ENCODE data around the gene CASKIN1.

CASKIN1 gene

GRCh38 chr16:2233872-2234812, 37.7 kb upstream of the CASKIN1 start:
- no peak for ATAC-seq

GRCh38 chr16:2233046-2233775, 36.8 kb upstream of the CASKIN1 start:
- ATAC-seq, result no peak
- DNase-seq, result no peak

More at GRCh38 chr16:2233872-2234812, 37.7 kb upstream of the CASKIN1 start:
- DNase-seq, result no peak

DNA sequence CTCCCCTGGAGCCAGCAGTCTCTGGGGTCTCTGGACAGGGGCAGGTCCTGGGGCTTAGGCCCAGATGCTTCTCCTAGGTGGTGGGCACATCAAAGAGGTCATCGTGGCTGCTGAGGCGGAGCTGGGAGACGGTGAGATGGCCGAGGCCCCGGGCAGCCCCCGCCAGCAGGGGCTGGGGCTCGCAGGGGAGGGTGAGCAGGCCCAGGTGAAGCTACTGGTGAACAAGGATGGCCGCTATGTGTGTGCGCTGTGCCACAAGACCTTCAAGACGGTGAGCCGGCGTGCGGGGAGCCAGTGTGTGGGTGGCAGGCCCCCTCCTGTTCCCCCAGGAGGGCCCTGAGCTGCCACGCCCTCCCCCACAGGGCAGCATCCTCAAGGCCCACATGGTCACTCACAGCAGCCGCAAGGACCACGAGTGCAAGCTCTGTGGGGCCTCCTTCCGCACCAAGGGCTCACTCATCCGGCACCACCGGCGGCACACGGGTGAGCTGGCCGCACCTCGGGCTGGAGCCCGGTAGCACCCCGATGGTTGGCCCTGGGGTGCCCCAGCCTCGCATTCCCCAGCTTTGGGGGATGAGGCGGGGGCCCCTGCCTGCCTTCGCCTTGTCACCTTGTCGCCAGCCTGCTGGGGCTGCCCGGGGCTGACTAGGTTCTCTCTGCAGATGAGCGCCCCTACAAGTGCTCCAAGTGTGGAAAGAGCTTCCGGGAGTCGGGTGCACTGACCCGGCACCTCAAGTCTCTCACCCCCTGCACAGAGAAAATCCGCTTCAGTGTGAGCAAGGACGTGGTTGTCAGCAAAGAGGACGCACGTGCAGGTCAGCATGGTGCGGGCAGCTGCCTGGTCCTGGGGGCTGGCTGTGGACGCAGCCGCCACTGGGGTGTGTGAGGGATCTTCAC, 35.9 kb upstream of the CASKIN1 start:
- no peak for ATAC-seq
- DNase-seq, result no peak

- DNase-seq, result no peak
- no peak for ATAC-seq
Observed at GRCh38 chr16:2231016-2231931, 34.9 kb upstream of the CASKIN1 start.

GRCh38 chr16:2230376-2230775, 34.0 kb upstream of the CASKIN1 start:
- DNase-seq (no peak), ATAC-seq (no peak)

- DNase-seq, result no peak
- ATAC-seq, result no peak
Observed at GRCh38 chr16:2229632-2230250, 33.3 kb upstream of the CASKIN1 start.

GRCh38 chr16:2229091-2229490, 32.7 kb upstream of the CASKIN1 start:
- no peak for DNase-seq
- no peak for ATAC-seq

GRCh38 chr16:2228161-2228824, 31.9 kb upstream of the CASKIN1 start:
- ATAC-seq, result no peak
- DNase-seq, result no peak

GRCh38 chr16:2226918-2227317, 30.5 kb upstream of the CASKIN1 start:
- no peak for DNase-seq
- ATAC-seq, result no peak

- ATAC-seq, result no peak
- DNase-seq, result no peak
Observed at GRCh38 chr16:2226245-2226793, 29.9 kb upstream of the CASKIN1 start.

DNA sequence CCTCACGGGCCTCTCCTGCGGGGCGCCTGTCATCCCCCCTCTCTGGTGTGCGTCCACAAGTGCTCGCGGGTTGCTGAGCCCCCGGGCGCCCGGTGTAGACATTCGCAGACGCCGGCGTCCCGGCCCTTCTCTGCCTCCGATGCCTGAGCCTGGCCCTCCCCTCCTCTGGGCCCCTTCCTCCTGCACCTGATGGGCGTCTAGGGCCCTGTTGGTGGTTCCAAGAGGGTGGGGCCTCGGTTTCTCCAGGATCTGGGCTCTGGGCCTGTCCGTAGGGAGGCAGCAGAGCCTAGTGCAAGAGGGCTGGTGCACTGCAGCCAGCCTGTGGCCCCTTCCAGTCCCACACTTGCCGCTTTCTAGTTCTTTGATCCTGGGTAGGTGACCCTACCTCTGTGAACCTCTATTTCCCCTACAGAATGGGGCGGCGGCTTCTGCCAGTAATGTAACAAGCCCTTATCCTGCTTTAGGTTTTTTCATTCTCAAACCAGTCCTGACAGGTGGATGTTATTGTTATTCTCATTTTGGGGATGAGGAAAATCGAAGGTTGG, 27.6 kb upstream of the CASKIN1 start:
- ATAC-seq, result peak; percentile 4
- DNase-seq, result peak; percentile 39

DNA sequence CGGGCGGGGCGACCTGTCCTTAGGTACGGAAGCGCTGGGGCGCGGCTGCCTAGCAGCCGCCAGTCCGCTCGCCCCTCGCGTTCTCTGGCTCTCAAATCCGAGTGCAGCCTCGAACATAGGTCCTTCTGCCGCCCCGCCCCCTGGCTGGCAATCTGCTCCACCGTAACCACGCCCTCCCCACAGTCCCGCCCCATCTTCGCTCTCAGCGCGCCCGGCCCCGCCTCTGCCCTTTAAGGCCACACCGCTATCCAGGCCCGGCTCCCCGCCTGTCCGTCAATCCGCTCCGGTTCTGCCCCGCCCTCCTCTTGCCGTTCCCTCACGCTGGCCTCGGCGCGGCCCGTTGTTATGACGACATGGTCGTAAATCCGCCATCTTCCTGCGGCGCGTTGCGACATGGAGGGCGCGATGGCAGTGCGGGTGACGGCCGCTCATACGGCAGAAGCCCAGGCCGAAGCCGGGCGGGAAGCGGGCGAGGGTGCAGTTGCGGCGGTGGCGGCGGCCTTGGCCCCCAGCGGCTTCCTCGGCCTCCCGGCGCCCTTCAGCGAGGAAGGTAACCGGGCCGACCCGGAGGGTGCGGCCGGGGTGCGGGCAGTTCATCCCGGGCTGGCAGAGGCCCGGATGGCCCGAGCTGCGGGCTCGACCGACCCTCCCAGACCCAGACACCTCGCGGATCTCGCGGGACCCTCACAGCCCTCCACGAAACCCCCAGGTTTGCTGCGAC, 27.0 kb upstream of the CASKIN1 start, which contains the start of gene E4F1:
Gene E4F1 (plus strand): TSS at position 371 of the 721 bp plus-strand sequence. CDS start 23 bp downstream, at position 394.
- DNase-seq (peak; percentile 100), ATAC-seq (peak; percentile 99)

DNA sequence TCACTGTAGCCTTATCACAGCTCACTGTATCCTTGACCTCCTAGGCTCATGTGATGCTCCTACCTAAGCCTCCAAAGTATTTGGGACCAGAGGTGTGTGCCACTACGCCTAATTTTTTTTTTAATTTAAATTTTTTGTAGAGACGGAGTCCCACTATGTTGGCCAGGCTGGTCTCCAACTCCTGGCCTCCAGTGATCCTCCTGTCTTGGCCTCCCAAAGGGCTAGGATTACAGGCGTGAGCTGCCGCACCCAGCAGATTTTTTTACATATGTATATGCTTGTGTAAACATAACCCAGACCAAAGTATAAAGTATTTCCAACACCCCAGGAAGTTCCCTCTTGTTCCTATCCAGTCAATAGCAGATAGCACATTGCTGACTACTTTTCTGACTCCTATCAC, 19.9 kb upstream of the CASKIN1 start:
- ATAC-seq (no peak), DNase-seq (no peak)

- DNase-seq, result no peak
- no peak for ATAC-seq
Observed at GRCh38 chr16:2214719-2214968, 18.2 kb upstream of the CASKIN1 start, which contains the start of gene PGP. PGP (minus strand) TSS chr16:2214840; CDS start chr16:2214777, 63 bp downstream.

GRCh38 chr16:2213817-2214718, 17.7 kb upstream of the CASKIN1 start:
- ATAC-seq, result no peak

GRCh38 chr16:2212362-2213324, 16.2 kb upstream of the CASKIN1 start:
- DNase-seq, result no peak
- ATAC-seq, result no peak

More at GRCh38 chr16:2213817-2214718, 17.7 kb upstream of the CASKIN1 start:
- no peak for DNase-seq
